Stimulated activated CD4-positive, alpha-beta T cell treated with anti-CD3 and anti-CD28 coated beads, Interleukin-15, amount 100 ng/mL, for 24 hours (primary cell): ENCODE results near the gene TEKTIP1.
"Not testable (repeated sequence)": the region's sequence is repeated elsewhere in the genome, so short reads cannot be mapped to it uniquely, and the experiment has no call there.

Experiments
- DNase-seq: peaks from one replicate; pipeline ENCODE4 v3.0.0-alpha.2; 2020

The TEKTIP1 gene

GRCh38 chr19:3524078-3524842, 14.7 kb upstream of the TEKTIP1 start:
- DNase-seq: no peak

DNA sequence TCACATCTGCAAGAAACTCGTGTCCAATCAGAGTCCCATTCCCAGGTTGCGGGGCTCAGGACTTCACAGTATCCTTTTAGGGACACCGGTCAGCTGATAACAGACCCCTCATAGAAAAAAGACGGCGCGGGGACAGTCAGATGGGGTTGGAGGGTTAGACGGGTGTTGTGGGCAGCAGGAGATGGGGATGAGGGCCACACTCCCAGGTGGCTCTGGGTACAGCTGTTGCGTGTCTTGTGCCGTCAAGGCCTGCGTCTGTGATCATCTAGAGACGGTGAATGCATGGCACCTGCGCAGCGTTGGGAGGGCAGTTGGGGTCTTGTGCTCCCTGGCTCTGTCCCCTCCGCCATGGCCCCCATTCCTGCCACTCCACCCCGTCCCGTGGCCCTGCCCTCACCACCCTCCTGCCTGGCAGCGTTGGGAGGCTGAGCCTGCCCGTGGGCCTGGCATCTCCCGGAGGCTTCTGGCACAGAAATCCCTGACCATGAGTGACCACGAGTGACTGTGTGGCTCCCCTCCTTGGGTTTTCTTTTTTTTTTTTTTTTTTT, 14.0 kb upstream of the TEKTIP1 start:
- no peak for DNase-seq

DNA sequence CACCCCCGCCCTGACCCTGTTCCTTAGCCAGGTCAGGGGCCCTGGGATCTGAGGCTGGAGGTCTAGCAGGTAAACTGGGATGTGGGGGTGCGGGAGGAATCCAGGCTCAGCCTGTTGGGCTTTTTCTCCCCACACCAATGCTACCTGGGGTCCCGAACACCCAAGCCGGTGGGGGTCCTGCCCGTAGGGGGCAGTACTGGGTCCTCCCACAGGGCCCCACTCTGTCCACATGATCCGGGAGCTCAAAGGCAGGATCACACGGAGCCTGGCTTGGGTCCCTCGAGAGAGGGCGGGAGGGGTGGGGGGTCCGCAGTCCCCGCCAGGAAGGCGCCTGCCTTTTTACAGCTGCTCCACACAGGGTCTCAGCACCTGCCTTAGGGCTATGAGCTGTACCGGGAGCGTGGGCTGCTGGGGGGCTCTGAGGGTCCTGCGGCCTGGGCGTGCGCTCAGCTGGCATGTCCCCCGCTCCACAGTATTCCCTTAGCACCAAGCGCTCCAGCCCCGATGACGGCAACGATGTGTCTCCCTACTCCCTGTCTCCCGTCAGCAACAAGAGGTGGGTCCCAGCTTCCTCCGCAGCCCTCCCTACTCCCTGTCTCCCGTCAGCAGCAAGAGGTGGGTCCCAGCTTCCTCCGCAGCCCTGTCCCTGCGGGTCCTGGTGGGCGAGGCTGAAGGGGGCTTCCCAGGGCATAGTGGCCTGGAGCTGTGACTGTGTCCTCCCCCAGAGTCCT, 12.3 kb upstream of the TEKTIP1 start:
- no peak for DNase-seq

GRCh38 chr19:3527238-3527910, 11.6 kb upstream of the TEKTIP1 start:
- DNase-seq: no peak

- DNase-seq: no peak
Observed at GRCh38 chr19:3528080-3528479, 10.9 kb upstream of the TEKTIP1 start.

GRCh38 chr19:3528539-3529211, 10.3 kb upstream of the TEKTIP1 start:
- DNase-seq: no peak

GRCh38 chr19:3529299-3529698, 9.7 kb upstream of the TEKTIP1 start:
- not testable (repeated sequence) for DNase-seq

GRCh38 chr19:3530389-3530788, 8.6 kb upstream of the TEKTIP1 start:
- no peak for DNase-seq

DNA sequence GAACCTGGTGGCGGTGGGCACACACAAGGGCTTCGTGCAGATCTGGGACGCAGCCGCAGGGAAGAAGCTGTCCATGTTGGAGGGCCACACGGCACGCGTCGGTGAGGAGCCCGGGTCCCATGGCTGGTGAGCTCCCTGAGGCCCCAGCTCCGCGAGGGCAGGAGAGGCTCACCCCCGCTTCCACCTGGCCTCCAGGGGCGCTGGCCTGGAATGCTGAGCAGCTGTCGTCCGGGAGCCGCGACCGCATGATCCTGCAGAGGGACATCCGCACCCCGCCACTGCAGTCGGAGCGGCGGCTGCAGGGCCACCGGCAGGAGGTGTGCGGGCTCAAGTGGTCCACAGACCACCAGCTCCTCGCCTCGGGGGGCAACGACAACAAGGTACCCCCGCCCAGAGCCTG, 7.3 kb upstream of the TEKTIP1 start:
- DNase-seq: no peak

DNA sequence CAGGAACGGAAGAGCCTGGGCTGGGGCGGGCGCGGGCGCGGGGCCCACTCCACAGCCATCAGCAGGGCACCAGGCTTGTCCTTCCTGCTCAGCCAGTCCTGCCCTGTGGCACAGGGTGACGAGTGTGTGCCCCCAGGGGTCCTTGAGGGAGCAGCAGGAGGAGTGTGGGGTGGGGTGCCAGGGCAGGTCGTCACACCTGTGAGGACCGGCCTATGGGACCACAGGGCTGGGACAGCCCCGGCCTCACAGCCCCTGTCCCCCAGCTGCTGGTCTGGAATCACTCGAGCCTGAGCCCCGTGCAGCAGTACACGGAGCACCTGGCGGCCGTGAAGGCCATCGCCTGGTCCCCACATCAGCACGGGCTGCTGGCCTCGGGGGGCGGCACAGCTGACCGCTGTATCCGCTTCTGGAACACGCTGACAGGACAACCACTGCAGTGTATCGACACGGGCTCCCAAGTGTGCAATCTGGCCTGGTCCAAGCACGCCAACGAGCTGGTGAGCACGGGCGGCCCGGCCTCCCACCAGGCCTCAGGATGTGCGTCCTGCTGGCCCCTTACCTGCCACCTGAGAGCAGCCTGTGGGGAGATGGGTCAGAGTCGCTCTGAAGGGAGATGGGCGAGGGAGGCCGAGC, 6.7 kb upstream of the TEKTIP1 start:
- DNase-seq: no peak

DNA sequence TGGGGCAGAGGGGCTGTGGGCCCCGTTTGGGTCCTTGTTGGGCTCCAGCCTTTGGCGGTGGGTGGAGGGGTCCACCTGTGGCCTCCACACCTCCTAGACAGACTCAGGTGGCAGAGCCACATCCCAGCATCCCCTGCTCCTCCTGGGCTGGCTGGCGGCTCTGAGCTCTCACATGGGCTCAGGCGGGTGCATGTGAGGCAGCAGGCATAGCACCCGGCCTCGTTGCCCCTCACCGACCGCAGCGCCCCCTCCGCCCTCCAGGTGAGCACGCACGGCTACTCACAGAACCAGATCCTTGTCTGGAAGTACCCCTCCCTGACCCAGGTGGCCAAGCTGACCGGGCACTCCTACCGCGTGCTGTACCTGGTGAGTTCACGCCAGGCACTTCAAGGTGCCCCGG, 5.9 kb upstream of the TEKTIP1 start:
- no peak for DNase-seq

DNA sequence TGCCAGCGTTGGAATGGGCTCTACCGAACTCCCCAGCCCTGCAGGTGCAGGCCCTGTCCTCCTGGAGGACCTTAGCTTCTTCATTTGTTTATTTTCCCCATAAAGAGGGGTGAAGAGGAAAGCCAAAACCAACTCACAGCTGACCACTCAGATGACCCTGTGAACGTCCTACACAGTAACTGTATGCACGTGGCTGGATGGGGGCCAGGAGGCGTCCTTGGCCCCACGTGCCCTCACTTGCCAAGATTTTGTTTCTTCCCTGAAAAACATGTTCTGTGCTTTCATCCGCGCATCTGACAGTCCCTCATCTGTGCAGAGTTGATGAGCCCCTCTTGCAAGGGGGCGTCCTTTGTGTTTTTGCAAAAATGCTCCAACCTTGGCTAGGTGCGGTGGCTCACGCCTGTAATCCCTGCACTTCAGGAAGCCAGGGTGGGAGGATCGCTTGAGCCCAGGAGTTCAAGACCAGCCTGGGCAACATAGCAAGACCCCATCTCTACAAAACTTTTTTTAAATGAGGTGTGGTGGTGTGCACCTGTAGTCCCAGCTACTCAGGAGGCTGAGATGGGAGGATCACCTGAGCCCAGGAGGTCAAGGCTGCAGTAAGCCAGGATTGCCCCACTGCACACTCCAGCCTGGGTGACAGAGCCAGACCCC, 5.3 kb upstream of the TEKTIP1 start:
- no peak for DNase-seq

- DNase-seq: no peak
Observed at GRCh38 chr19:3534375-3535234, 4.4 kb upstream of the TEKTIP1 start.

- DNase-seq: no peak
Observed at GRCh38 chr19:3535235-3535535, 3.8 kb upstream of the TEKTIP1 start.

DNA sequence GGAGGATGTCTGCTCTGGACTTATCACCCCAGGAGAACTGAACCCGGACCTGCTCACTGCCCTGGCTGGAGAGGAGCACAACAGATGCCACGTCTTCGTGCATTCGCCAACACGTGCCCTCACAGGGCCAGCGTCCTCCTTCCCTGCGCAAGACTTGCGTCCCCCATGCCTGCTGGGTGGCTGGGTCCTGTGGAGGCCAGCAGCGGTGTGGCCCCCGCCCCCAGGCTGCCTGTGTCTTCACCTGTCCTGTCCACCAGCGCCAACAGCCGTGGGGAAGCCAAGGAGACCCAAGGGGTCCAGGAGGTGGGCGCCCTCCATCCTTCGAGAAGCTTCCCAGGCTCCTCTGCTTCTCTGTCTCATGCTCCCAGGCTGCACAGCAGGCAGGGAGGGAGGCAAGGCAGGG, 3.4 kb upstream of the TEKTIP1 start:
- no peak for DNase-seq

GRCh38 chr19:3535981-3536380, 3.0 kb upstream of the TEKTIP1 start:
- DNase-seq: no peak

DNA sequence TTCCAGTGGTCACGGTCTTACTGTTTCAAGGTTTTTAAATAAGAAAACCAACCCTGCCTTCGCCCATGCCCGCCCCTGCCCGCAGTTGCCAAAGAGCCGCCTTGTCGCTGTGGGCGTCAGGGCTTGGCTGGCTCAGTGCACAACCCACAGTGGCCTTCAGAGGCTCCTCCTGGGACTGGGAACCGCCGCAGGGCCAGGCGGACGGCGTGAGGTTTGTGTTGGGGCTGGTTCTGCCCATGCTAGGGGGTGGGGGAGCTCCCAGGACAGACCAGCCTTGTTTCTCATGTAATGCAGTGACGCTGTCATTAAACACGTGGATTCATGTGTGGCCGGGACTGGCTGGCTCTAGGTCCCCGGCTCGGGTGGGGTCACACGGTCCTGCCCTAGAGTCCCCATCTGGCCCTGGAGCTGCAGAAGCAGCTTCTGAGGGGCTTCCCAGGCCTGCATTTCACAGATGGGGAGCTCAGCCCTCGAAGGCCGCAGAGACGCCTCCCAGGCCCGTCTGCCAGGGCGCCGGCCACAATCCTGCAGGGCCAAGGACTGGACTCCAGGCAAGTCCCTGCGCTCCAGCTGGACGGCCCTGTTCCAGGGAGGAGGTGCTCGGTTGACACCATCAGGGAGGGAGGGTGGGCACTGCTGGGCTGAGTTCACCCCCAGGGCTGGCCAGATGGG, 2.4 kb upstream of the TEKTIP1 start:
- DNase-seq: no peak

DNA sequence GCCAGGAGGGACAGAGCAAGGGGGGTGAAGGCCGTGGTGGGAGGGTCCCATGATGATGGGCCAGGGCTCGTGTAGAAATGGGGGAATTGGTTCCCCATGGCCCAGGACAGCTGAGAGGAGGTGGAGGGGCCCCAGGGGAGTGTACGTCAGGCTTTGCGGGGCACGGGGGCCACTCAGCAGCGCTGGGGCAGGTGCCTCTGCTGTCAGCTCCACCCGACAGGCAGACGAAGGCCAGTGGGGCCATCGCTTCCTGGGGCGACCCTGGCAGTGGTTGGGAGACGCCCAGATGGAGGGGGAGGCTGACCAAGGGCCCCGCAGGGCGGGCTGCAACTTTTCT, 1.9 kb upstream of the TEKTIP1 start:
- no peak for DNase-seq

GRCh38 chr19:3537438-3538240, 1.3 kb upstream of the TEKTIP1 start:
- no peak for DNase-seq
